H1 (cell line): ENCODE results near the gene GPR65. TPM values are rescaled to one million over a fixed set of nuclear protein-coding genes. Genes with fewer than 3 reads are reported as not detected.

Experiments
- CTCF ChIA-PET: fragments of 300-600 bp; sonication (Branson Sonifier 250); formaldehyde crosslinking; loops from one replicate; lab custom pipeline; 2021; ENCODE audit not compliant: partially characterized antibody; lab: Charles Lee
- POLR2A ChIA-PET: fragments of 300-600 bp; sonication (Branson Sonifier 250); formaldehyde crosslinking; loops from one replicate; lab custom pipeline; 2021; ENCODE audit warnings: inconsistent platforms; ENCODE audit not compliant: partially characterized antibody; lab: Charles Lee
- DNase-seq, 2 experiments: peaks; one replicate each; pipeline versions ENCODE4 v3.0.0 to v3.0.0-alpha.2; 2010 to 2022; ENCODE audit warnings: low spot score in 2 of 2, low read depth in 1 of 2, mixed read lengths in 1 of 2
- FAIRE-seq: peaks from 2 replicates; lab custom pipeline; 2011; peaks lifted over from hg19 to GRCh38; lab: Jason Lieb, UNC
- H2AFZ ChIP-seq: 2 replicates; pipeline ENCODE4 v1.8.1; 2012; ENCODE audit warnings: low read length, inconsistent platforms
- H2AK5ac ChIP-seq: 2 replicates; pipeline ENCODE4 v1.6.1; 2013; ENCODE audit warnings: low read depth, low read length
- H2BK120ac ChIP-seq: replicated peaks from 2 replicates; pipeline ENCODE3; 2013; ENCODE audit warnings: low read depth, low read length, inconsistent platforms
- H2BK12ac ChIP-seq: 2 replicates; pipeline ENCODE4 v1.6.1; 2013; ENCODE audit warnings: low read depth, low read length
- H2BK15ac ChIP-seq: 2 replicates; pipeline ENCODE4 v1.6.1; 2013; ENCODE audit warnings: low read length
- H2BK20ac ChIP-seq: 2 replicates; pipeline ENCODE4 v1.6.1; 2013; ENCODE audit warnings: low read length
- H2BK5ac ChIP-seq: 2 replicates; pipeline ENCODE4 v1.6.1; 2013; ENCODE audit warnings: low read depth, low read length
- H3K14ac ChIP-seq: 2 replicates; pipeline ENCODE4 v1.6.1; 2013; ENCODE audit warnings: inconsistent platforms; ENCODE audit not compliant: insufficient read length
- H3K18ac ChIP-seq: 2 replicates; pipeline ENCODE4 v1.6.1; 2013; ENCODE audit warnings: low read length; ENCODE audit errors: extremely low read depth
- H3K23ac ChIP-seq: 2 replicates; pipeline ENCODE4 v1.6.1; 2013; ENCODE audit warnings: inconsistent platforms; ENCODE audit not compliant: insufficient read length
- H3K23me2 ChIP-seq: 2 replicates; pipeline ENCODE4 v1.6.1; 2013; ENCODE audit warnings: low read depth, low read length
- H3K27ac ChIP-seq: 2 replicates; pipeline ENCODE4 v1.6.1; 2011; ENCODE audit warnings: low read depth, low read length, inconsistent platforms
- H3K27me3 ChIP-seq, 4 experiments: replicated peaks in 1 of 4; 1 replicate in 1 of 4; 2 replicates in 3 of 4; pipeline versions ENCODE4 v1.6.1 to v1.8.1; 2011 to 2013; ENCODE audit warnings: low read length in 3 of 4, mild to moderate bottlenecking in 3 of 4, inconsistent platforms in 2 of 4, mixed read lengths in 2 of 4, moderate library complexity in 1 of 4; ENCODE audit not compliant: control insufficient read depth in 3 of 4, insufficient read depth in 3 of 4; ENCODE audit errors: extremely low read depth in 1 of 4
- H3K36me3 ChIP-seq, 4 experiments: 2 replicates each; pipeline versions ENCODE4 v1.6.1 to v1.8.1; 2011 to 2013; ENCODE audit warnings: mild to moderate bottlenecking in 4 of 4, low read length in 3 of 4, moderate library complexity in 2 of 4, control low read depth in 1 of 4, inconsistent platforms in 1 of 4; ENCODE audit not compliant: insufficient read depth in 4 of 4, control insufficient read depth in 2 of 4
- H3K4ac ChIP-seq: replicated peaks from 2 replicates; pipeline ENCODE3; 2013; ENCODE audit warnings: low read length, low read depth, mixed read lengths, inconsistent platforms; ENCODE audit not compliant: insufficient read length
- H3K4me1 ChIP-seq, 4 experiments: replicated peaks in 1 of 4; 1 replicate in 1 of 4; 2 replicates in 3 of 4; pipeline versions ENCODE4 v1.6.1 to v1.8.1; 2011 to 2013; ENCODE audit warnings: low read length in 3 of 4, inconsistent platforms in 2 of 4, mixed read lengths in 1 of 4; ENCODE audit not compliant: insufficient read depth in 4 of 4, control insufficient read depth in 3 of 4
- H3K4me2 ChIP-seq, 2 experiments: 2 replicates each; pipeline versions ENCODE4 v1.6.1 to v1.8.1; 2011 to 2013; ENCODE audit warnings: low read depth in 2 of 2, low read length in 2 of 2, control low read depth in 1 of 2, inconsistent platforms in 1 of 2, mild to moderate bottlenecking in 1 of 2; ENCODE audit not compliant: insufficient read depth in 1 of 2
- H3K4me3 ChIP-seq, 4 experiments: fragments of 200-600, 300-600 bp in 1 of 4; sonication (generic), shearing (Covaris generic), sonication (Bioruptor Twin) in 1 of 4; 2 replicates each; pipeline versions ENCODE4 v1.5.1 to v1.8.1; 2011 to 2016; ENCODE audit warnings: low read length in 4 of 4, low read depth in 3 of 4, control low read depth in 2 of 4, inconsistent platforms in 2 of 4, mild to moderate bottlenecking in 2 of 4, mixed read lengths in 1 of 4, moderate library complexity in 1 of 4; ENCODE audit not compliant: insufficient read depth in 2 of 4; ENCODE audit errors: extremely low read depth in 1 of 4
- H3K56ac ChIP-seq: replicated peaks from 2 replicates; pipeline ENCODE3; 2013; ENCODE audit warnings: low read depth, mild to moderate bottlenecking, mixed read lengths, low read length, inconsistent platforms; ENCODE audit not compliant: insufficient read length
- H3K79me1 ChIP-seq: 2 replicates; pipeline ENCODE4 v1.6.1; 2013; ENCODE audit warnings: low read depth, low read length, control low read depth
- H3K79me2 ChIP-seq, 2 experiments: 2 replicates each; pipeline versions ENCODE4 v1.6.1 to v1.8.1; 2012 to 2013; ENCODE audit warnings: low read length in 2 of 2, mild to moderate bottlenecking in 2 of 2, inconsistent platforms in 1 of 2; ENCODE audit not compliant: insufficient read depth in 2 of 2, control insufficient read depth in 1 of 2
- H3K9ac ChIP-seq, 4 experiments: replicated peaks in 1 of 4; 1 replicate in 1 of 4; 2 replicates in 3 of 4; pipeline versions ENCODE4 v1.6.1 to v1.8.1; 2011 to 2013; ENCODE audit warnings: low read depth in 3 of 4, low read length in 3 of 4, control low read depth in 2 of 4, mild to moderate bottlenecking in 2 of 4, moderate library complexity in 2 of 4, inconsistent platforms in 1 of 4; ENCODE audit errors: extremely low read depth in 1 of 4
- H3K9me3 ChIP-seq, 2 experiments: 2 replicates each; pipeline versions ENCODE4 v1.6.1 to v1.8.1; 2012 to 2013; ENCODE audit warnings: mild to moderate bottlenecking in 2 of 2, moderate library complexity in 2 of 2, control low read depth in 1 of 2, inconsistent platforms in 1 of 2, low read depth in 1 of 2, low read length in 1 of 2, mixed read lengths in 1 of 2; ENCODE audit not compliant: insufficient read depth in 2 of 2
- H4K20me1 ChIP-seq, 2 experiments: replicated peaks in 1 of 2; 2 replicates each; pipeline versions ENCODE3 to v1.8.1; 2011 to 2013; ENCODE audit warnings: inconsistent platforms in 2 of 2, low read length in 2 of 2, mild to moderate bottlenecking in 1 of 2; ENCODE audit not compliant: insufficient read depth in 2 of 2, control insufficient read depth in 1 of 2
- H4K5ac ChIP-seq: 2 replicates; pipeline ENCODE4 v1.6.1; 2013; ENCODE audit warnings: low read length, low read depth, mixed read lengths, inconsistent platforms; ENCODE audit not compliant: insufficient read length
- H4K8ac ChIP-seq: 2 replicates; pipeline ENCODE4 v1.8.0; 2013; ENCODE audit warnings: mild to moderate bottlenecking, moderate library complexity, low read length, inconsistent platforms; ENCODE audit not compliant: insufficient read depth; ENCODE audit errors: extremely low read depth
- H4K91ac ChIP-seq: replicated peaks from 2 replicates; pipeline ENCODE3; 2013; ENCODE audit warnings: low read length, mixed read lengths, inconsistent platforms; ENCODE audit not compliant: insufficient read length
- CBX5 ChIP-seq: fragments of 300-800, 300-1000 bp; sonication (generic); IDR thresholded peaks from 2 replicates; pipeline ENCODE4 v1.7.1; 2016; ENCODE audit warnings: antibody characterized with exemption, low read length, low read depth
- CBX8 ChIP-seq: fragments of 300-800, 300-1000 bp; sonication (generic); IDR thresholded peaks from 2 replicates; pipeline ENCODE4 v1.7.1; 2016; ENCODE audit warnings: low read depth, low read length, borderline replicate concordance
- CEBPB ChIP-seq: IDR thresholded peaks from 2 replicates; pipeline ENCODE4 v1.6.1; 2012; ENCODE audit warnings: low read depth, low read length
- HDAC2 ChIP-seq, 2 experiments: fragments of 300-600 bp in 1 of 2; sonication (generic) in 1 of 2; IDR thresholded peaks; 2 replicates each; pipeline ENCODE4 v1.6.1; 2011 to 2012; ENCODE audit warnings: low read depth in 2 of 2, low read length in 2 of 2, mild to moderate bottlenecking in 2 of 2, moderate library complexity in 2 of 2, borderline replicate concordance in 1 of 2, inconsistent platforms in 1 of 2
- JUN ChIP-seq: IDR thresholded peaks from 2 replicates; pipeline ENCODE4 v1.6.1; 2011; ENCODE audit warnings: low read depth, mild to moderate bottlenecking, improper control_type of control experiment, low read length
- JUND ChIP-seq: IDR thresholded peaks from 2 replicates; pipeline ENCODE4 v1.6.1; 2011; ENCODE audit warnings: mild to moderate bottlenecking, improper control_type of control experiment, low read length
- KDM4A ChIP-seq: IDR thresholded peaks from one replicate; pipeline ENCODE4 v1.7.1; 2012; ENCODE audit warnings: low read depth, mild to moderate bottlenecking, moderate library complexity, low read length, inconsistent platforms; ENCODE audit not compliant: severe bottlenecking
- POU5F1 ChIP-seq: IDR thresholded peaks from 2 replicates; pipeline ENCODE4 v1.6.1; 2011; ENCODE audit warnings: low read depth, mild to moderate bottlenecking, low read length, moderate library complexity
- SAP30 ChIP-seq: fragments of 300-600 bp; sonication (generic); IDR thresholded peaks from 2 replicates; pipeline ENCODE4 v1.7.1; 2012; ENCODE audit warnings: low read length, moderate library complexity, mild to moderate bottlenecking, inconsistent platforms; ENCODE audit not compliant: insufficient read depth, insufficient replicate concordance
- SIN3A ChIP-seq, 2 experiments: IDR thresholded peaks in 1 of 2; conservative IDR thresholded peaks in 1 of 2; 2 replicates each; pipeline ENCODE4 v1.6.1; 2011 to 2012; ENCODE audit warnings: low read length in 2 of 2, improper control_type of control experiment in 1 of 2, low read depth in 1 of 2, mild to moderate bottlenecking in 1 of 2
- SIRT6 ChIP-seq: IDR thresholded peaks from one replicate; pipeline ENCODE4 v1.7.1; 2012; ENCODE audit warnings: low read length, inconsistent platforms
- SP2 ChIP-seq: IDR thresholded peaks from 2 replicates; pipeline ENCODE4 v1.6.1; 2012; ENCODE audit warnings: mild to moderate bottlenecking, low read length, inconsistent platforms
- TAF7 ChIP-seq: optimal IDR thresholded peaks from 2 replicates; pipeline ENCODE3; 2011; ENCODE audit warnings: low read depth, mild to moderate bottlenecking, inconsistent platforms, low read length, moderate library complexity, borderline replicate concordance
- TCF12 ChIP-seq: IDR thresholded peaks from 2 replicates; pipeline ENCODE4 v1.6.1; 2011; ENCODE audit warnings: low read depth, mild to moderate bottlenecking, low read length
- TEAD4 ChIP-seq: IDR thresholded peaks from 2 replicates; pipeline ENCODE4 v1.6.1; 2012; ENCODE audit warnings: low read depth, low read length, inconsistent platforms, mixed read lengths
- polyA plus RNA-seq, 7 experiments: library from polyadenylated mRNA; depleted of rRNA in 3 of 7; stranded (reverse) in 5 of 7; unstranded in 2 of 7; fragments of >200 nt in 5 of 7; fragments of 200-250 nt in 2 of 7; gene quantifications; 1 replicate in 5 of 7; 2 replicates in 1 of 7; 4 replicates in 1 of 7; pipeline versions ENCODE4 v1.2.1 to v1.2.3, GENCODE V29; 2011 to 2013; ENCODE audit warnings: missing spikeins in 2 of 7, mixed read lengths in 2 of 7
- total RNA-seq: library from RNA; stranded (reverse); fragmentation: NEBNext Ultra II Directional; extraction: Animal tissue kit (Norgen Biotek cat#: 25700); gene quantifications from 2 replicates; pipeline ENCODE4 v1.2.1, GENCODE V29; 2021

GPR65 gene
- total and polyA plus RNA-seq, 2 of the 8 experiments (the other 6 are each of a cell fraction or from before 2014, with no cell fraction given), result not detected

DNA sequence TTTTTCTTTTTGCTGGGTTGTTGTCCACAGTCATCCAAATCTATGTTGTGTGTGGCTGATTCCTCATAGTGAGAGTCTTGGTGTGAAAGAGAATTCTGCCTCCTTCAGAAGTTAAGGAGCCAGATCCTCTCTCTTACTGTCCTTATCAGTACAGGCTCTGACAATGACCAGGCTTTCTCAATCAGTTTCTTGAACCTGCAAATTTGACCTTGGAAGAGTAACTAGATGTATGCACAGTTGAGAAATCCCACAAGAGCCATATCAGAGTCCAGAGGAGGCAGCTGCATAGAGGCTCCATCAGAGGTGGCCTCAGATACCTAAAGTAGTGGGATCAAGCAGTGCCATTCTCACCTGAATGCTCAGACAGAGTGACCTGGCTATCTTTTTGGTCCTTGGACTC, 6.5 kb upstream of the GPR65 start:
- no peak for FAIRE-seq
- Histone ChIP-seq H2AFZ (no peak overlapping the region), H2BK12ac (no peak overlapping the region), H4K20me1 (no peaks in the 10 kb centered on the region), H2AK5ac (no peak overlapping the region), H3K23ac (no peak overlapping the region), H3K23me2 (no peaks in the 10 kb centered on the region), H2BK5ac (no peak overlapping the region), H3K18ac (no peak overlapping the region), H3K27ac (no peak overlapping the region), H4K91ac (no peak overlapping the region), H3K4me1 (no peaks in the 10 kb centered on the region), H3K4me3 (no peak overlapping the region), H3K14ac (no peak overlapping the region), H4K8ac (no peak overlapping the region), H3K4ac (no peak overlapping the region), H3K9me3 (no peaks in the 10 kb centered on the region), H4K5ac (no peak overlapping the region), H2BK20ac (no peak overlapping the region), H3K79me2 (no peaks in the 10 kb centered on the region), H3K4me2 (no peak overlapping the region), H3K79me1 (no peaks in the 10 kb centered on the region), H3K9ac (no peak overlapping the region), H3K27me3 (no peaks in the 10 kb centered on the region), H3K36me3 (no peaks in the 10 kb centered on the region), H2BK15ac (no peak overlapping the region), H2BK120ac (no peak overlapping the region), H3K56ac (no peak overlapping the region)
- DNase-seq, result no peak
- CTCF ChIA-PET, result no interaction called here
- POLR2A ChIA-PET, result no interaction called here
- TF ChIP-seq SP2 (no peak), POU5F1 (no peak), CEBPB (no peak), KDM4A (no peak), SIRT6 (no peak), TAF7 (no peak), JUND (no peak), HDAC2 (IDR thresholded peaks at IDR 0.05; ENCODE audit: borderline replicate concordance in 1 of 2, low read depth in 2 of 2, low read length in 2 of 2) (no peak), SIN3A (conservative IDR thresholded peaks at IDR 0.05 in 1 of 2, IDR thresholded peaks at IDR 0.05 in 1 of 2; ENCODE audit: low read depth in 1 of 2, low read length in 2 of 2) (no peak), CBX5 (no peak), TCF12 (no peak), SAP30 (no peak), TEAD4 (no peak), JUN (no peak), CBX8 (no peak)
